GM18951 (cell line): ENCODE data around the gene SLC5A5.
"Not testable (repeated sequence)": the region's sequence is repeated elsewhere in the genome, so short reads cannot be mapped to it uniquely, and the experiment has no call there.

ENCODE experiments used
- POLR2A ChIP-seq: IDR thresholded peaks from 4 replicates; pipeline ENCODE4 v1.6.1; 2011; ENCODE audit warnings: mild to moderate bottlenecking; ENCODE audit not compliant: insufficient read length, insufficient read depth; ENCODE audit errors: extremely low read depth
- in situ Hi-C: fragments of 300-500 bp; cut with MboI; formaldehyde crosslinking; loops from one replicate; pipeline ENCODE4 v1.12.0; 2022; ENCODE audit warnings: low sequenced_read_pairs, mixed read lengths, inconsistent platforms; ENCODE audit not compliant: unreplicated experiment

Gene SLC5A5

GRCh38 chr19:17889609-17890214, 18.0 kb downstream of the SLC5A5 start:
- in situ Hi-C loops = no loop called here
- TF ChIP-seq POLR2A = no peak

GRCh38 chr19:17893766-17894165, 22.0 kb downstream of the SLC5A5 start:
- no peak for TF ChIP-seq POLR2A
- in situ Hi-C loops = no loop called here

- TF ChIP-seq POLR2A = no peak
- in situ Hi-C loops = no loop called here
These were observed 31.0 kb downstream of the SLC5A5 start for GRCh38 chr19:17902701-17903100.

GRCh38 chr19:17908244-17908643, 36.5 kb downstream of the SLC5A5 start:
- no peak for TF ChIP-seq POLR2A
- in situ Hi-C loops = no loop called here

- in situ Hi-C loops = no loop called here
- no peak for TF ChIP-seq POLR2A
These were observed 37.4 kb downstream of the SLC5A5 start for GRCh38 chr19:17909003-17909732.

GRCh38 chr19:17910791-17911360, 39.1 kb downstream of the SLC5A5 start:
- in situ Hi-C loops = no loop called here
- no peak for TF ChIP-seq POLR2A

GRCh38 chr19:17915940-17916593, 44.3 kb downstream of the SLC5A5 start:
- in situ Hi-C loops = no loop called here
- no peak for TF ChIP-seq POLR2A

GRCh38 chr19:17918151-17918550, 46.4 kb downstream of the SLC5A5 start:
- in situ Hi-C loops = not testable (repeated sequence)

GRCh38 chr19:17919122-17919521, 47.4 kb downstream of the SLC5A5 start:
- in situ Hi-C loops = not testable (repeated sequence)

- in situ Hi-C loops = no loop called here
- TF ChIP-seq POLR2A = no peak
These were observed 48.8 kb downstream of the SLC5A5 start for GRCh38 chr19:17920527-17920926.

GRCh38 chr19:17922138-17922537, 50.4 kb downstream of the SLC5A5 start:
- in situ Hi-C loops = no loop called here
- TF ChIP-seq POLR2A = no peak

GRCh38 chr19:17926044-17926443, 54.3 kb downstream of the SLC5A5 start:
- no peak for TF ChIP-seq POLR2A
- in situ Hi-C loops = loop anchor here (25.0 kb wide), 1 partner anchor 136 kb away; no protein-coding TSS in a partner anchor

GRCh38 chr19:17929056-17929455, 57.3 kb downstream of the SLC5A5 start:
- TF ChIP-seq POLR2A = no peak
- in situ Hi-C loops = loop anchor here (25.0 kb wide), 1 partner anchor 133 kb away; no protein-coding TSS in a partner anchor
